HCT116 (cell line): ENCODE measurements around the gene TTC32. TPM values are rescaled to one million over a fixed set of nuclear protein-coding genes. Genes with fewer than 3 reads are reported as not detected.

Source experiments
- ATAC-seq: fragments of 200-7000 bp; cut with Tn5 transposase; 2 replicates; pipeline ENCODE4 v1.9.1; 2020; ENCODE audit warnings: mild to moderate bottlenecking, moderate library complexity
- BruUV-seq: library from RNA; stranded (reverse); fragments of 400-500 nt; replicated peaks from 2 replicates; lab custom pipeline; 2021; lab: Mats Ljungman, UMichigan
- CTCF ChIA-PET: fragments of 300-600 bp; sonication (Branson Sonifier 250); formaldehyde crosslinking; loops from one replicate; lab custom pipeline; 2021; ENCODE audit warnings: antibody characterized with exemption; lab: Charles Lee
- POLR2A ChIA-PET: fragments of 300-600, 350-600 bp; sonication (Branson Sonifier 250); formaldehyde crosslinking; loops from one replicate; lab custom pipeline; 2021; ENCODE audit warnings: antibody characterized with exemption; lab: Charles Lee
- RAD21 ChIA-PET, 2 experiments: fragments of 300-600 bp; sonication (Branson Sonifier 250); formaldehyde crosslinking; loops; one replicate each; lab custom pipeline; 2023; ENCODE audit warnings: low total read pairs in 2 of 2; ENCODE audit not compliant: uncharacterized antibody in 2 of 2, unreplicated experiment in 2 of 2, low non-redundant PET in 1 of 2; lab: Charles Lee
- DNase-seq: peaks from one replicate; pipeline ENCODE4 v3.0.0-alpha.2; 2010; ENCODE audit warnings: low read depth, low spot score
- H2AFZ ChIP-seq: fragments of 200-600 bp; shearing (Covaris generic), sonication (generic); 2 replicates; pipeline ENCODE4 v1.6.1; 2017; ENCODE audit warnings: low read depth, mixed run types, mixed read lengths, antibody characterized with exemption, low read length; ENCODE audit not compliant: poor library complexity, severe bottlenecking
- H3K27ac ChIP-seq: 2 replicates; pipeline ENCODE4 v1.5.1; 2012; ENCODE audit warnings: low read depth, low read length
- H3K27me3 ChIP-seq: fragments of 200-600 bp; sonication (generic); 2 replicates; pipeline ENCODE4 v1.6.1; 2016; ENCODE audit warnings: mixed run types, low read length, mixed read lengths; ENCODE audit not compliant: insufficient read depth
- H3K36me3 ChIP-seq, 2 experiments: fragments of 200-500 bp in 1 of 2; fragments of 200-600 bp in 1 of 2; sonication (Bioruptor generic) in 1 of 2; sonication (generic) in 1 of 2; 2 replicates each; pipeline versions ENCODE4 v1.5.1 to v1.6.1; 2014 to 2016; ENCODE audit warnings: low read length in 2 of 2, inconsistent platforms in 1 of 2, mixed read lengths in 1 of 2, mixed run types in 1 of 2; ENCODE audit not compliant: insufficient read depth in 2 of 2, control insufficient read depth in 1 of 2
- H3K4me1 ChIP-seq, 2 experiments: fragments of 200-600 bp in 1 of 2; sonication (generic) in 1 of 2; 2 replicates each; pipeline versions ENCODE4 v1.5.1 to v1.6.1; 2012 to 2017; ENCODE audit warnings: low read length in 2 of 2, inconsistent platforms in 1 of 2, mild to moderate bottlenecking in 1 of 2, mixed read lengths in 1 of 2, mixed run types in 1 of 2, moderate library complexity in 1 of 2; ENCODE audit not compliant: insufficient read depth in 2 of 2, control insufficient read depth in 1 of 2
- H3K4me2 ChIP-seq: fragments of 200-600 bp; sonication (generic); 2 replicates; pipeline ENCODE4 v1.6.1; 2017; ENCODE audit warnings: mixed run types, low read length, mixed read lengths
- H3K4me3 ChIP-seq, 2 experiments: fragments of 200-600 bp in 1 of 2; sonication (generic) in 1 of 2; replicated peaks in 1 of 2; 2 replicates each; pipeline ENCODE4 v1.5.1; 2011 to 2016; ENCODE audit warnings: low read length in 2 of 2, control low read depth in 1 of 2, low read depth in 1 of 2, mild to moderate bottlenecking in 1 of 2, mixed read lengths in 1 of 2, mixed run types in 1 of 2
- H3K79me2 ChIP-seq: fragments of 200-600 bp; sonication (generic); 2 replicates; pipeline ENCODE4 v1.6.1; 2017; ENCODE audit warnings: mild to moderate bottlenecking, mixed run types, low read length, moderate library complexity, mixed read lengths; ENCODE audit not compliant: insufficient read depth
- H3K9ac ChIP-seq: fragments of 200-600 bp; sonication (generic); 2 replicates; pipeline ENCODE4 v1.6.1; 2016; ENCODE audit warnings: low read length, mixed read lengths
- H3K9me2 ChIP-seq: fragments of 200-600 bp; sonication (generic), shearing (Covaris generic); 2 replicates; pipeline ENCODE4 v1.6.1; 2017; ENCODE audit warnings: mixed run types, mild to moderate bottlenecking, moderate library complexity; ENCODE audit not compliant: insufficient read depth
- H3K9me3 ChIP-seq, 2 experiments: fragments of 200-500 bp in 1 of 2; fragments of 200-600 bp in 1 of 2; sonication (Bioruptor generic) in 1 of 2; sonication (generic) in 1 of 2; 2 replicates each; pipeline ENCODE4 v1.6.1; 2014 to 2017; ENCODE audit warnings: low read length in 2 of 2, mixed read lengths in 2 of 2, inconsistent platforms in 1 of 2, low read depth in 1 of 2, mild to moderate bottlenecking in 1 of 2, mixed run types in 1 of 2, moderate library complexity in 1 of 2; ENCODE audit not compliant: control insufficient read depth in 1 of 2, insufficient read depth in 1 of 2
- H4K20me1 ChIP-seq: fragments of 200-600 bp; sonication (generic), shearing (Covaris generic); 2 replicates; pipeline ENCODE4 v1.6.1; 2017; ENCODE audit warnings: mixed run types, mild to moderate bottlenecking, moderate library complexity; ENCODE audit not compliant: insufficient read depth
- EGR1 ChIP-seq: IDR thresholded peaks from 2 replicates; pipeline ENCODE4 v1.6.1; 2012; ENCODE audit warnings: low read depth
- EZH2 ChIP-seq: fragments of 200-600 bp; sonication (generic); IDR thresholded peaks from 2 replicates; pipeline ENCODE4 v1.6.1; 2017; ENCODE audit warnings: antibody characterized with exemption, mixed run types
- JUND ChIP-seq: IDR thresholded peaks from 2 replicates; pipeline ENCODE4 v1.6.1; 2012
- POLR2A ChIP-seq: IDR thresholded peaks from 2 replicates; pipeline ENCODE4 v1.7.0; 2011; ENCODE audit warnings: borderline replicate concordance; ENCODE audit not compliant: insufficient read depth, insufficient read length; ENCODE audit errors: extremely low read depth
- POLR2AphosphoS5 ChIP-seq: IDR thresholded peaks from 2 replicates; pipeline ENCODE4 v1.6.1; 2011; ENCODE audit warnings: mild to moderate bottlenecking, low read depth, low read length, moderate library complexity
- RAD21 ChIP-seq: IDR thresholded peaks from 2 replicates; pipeline ENCODE4 v1.6.1; 2012; ENCODE audit warnings: low read depth, mild to moderate bottlenecking
- REST ChIP-seq: IDR thresholded peaks from 2 replicates; pipeline ENCODE4 v1.6.1; 2012; ENCODE audit warnings: low read depth
- SIN3A ChIP-seq: IDR thresholded peaks from 2 replicates; pipeline ENCODE4 v1.6.1; 2012; ENCODE audit warnings: low read depth
- ZFX ChIP-seq: fragments of 450-650 bp; IDR thresholded peaks from 2 replicates; pipeline ENCODE4 v1.6.1; 2017
- intact Hi-C: fragments of 100-400 bp; cut with micrococcal nuclease; formaldehyde crosslinking; loops from 2 replicates; pipeline ENCODE4 v1.10.0; 2022
- total RNA-seq: library from RNA; stranded (reverse); gene quantifications from one replicate; pipeline ENCODE4 v1.2.1, GENCODE V29; 2021; ENCODE audit not compliant: unreplicated experiment
- TF ChIP-seq, protein P1 (sequence below): IDR thresholded peaks from 2 replicates; pipeline ENCODE4 v1.6.1; 2012

Gene TTC32
- total RNA-seq, 1 experiment from 2014 or later: 6.3 TPM

GRCh38 chr2:19933351-19933981 is 31.7 kb upstream of the TTC32 start:
- Histone ChIP-seq H3K9me2 (no peaks in the 10 kb centered on the region), H4K20me1 (peaks cover 2% of the 10 kb centered on the region; the same call in 1 of the 2 replicates), H3K27ac (no peak overlapping the region; the same call in 1 of the 2 replicates), H3K79me2 (no peaks in the 10 kb centered on the region), H3K4me2 (peak overlapping the region; percentile 6), H3K36me3 (peaks cover 17 to 29% of the 10 kb centered on the region in 2 experiments), H3K9me3 (no peaks in the 10 kb centered on the region), H3K4me3 (no peak overlapping the region), H2AFZ (no peak overlapping the region), H3K9ac (no peak overlapping the region), H3K4me1 (peaks cover 8 to 10% of the 10 kb centered on the region in 2 experiments), H3K27me3 (no peaks in the 10 kb centered on the region)
- no peak for TF ChIP-seq POLR2A
- no peak for TF ChIP-seq EZH2
- no peak for TF ChIP-seq POLR2AphosphoS5
- no peak for TF ChIP-seq JUND
- no peak for TF ChIP-seq SIN3A
- no peak for TF ChIP-seq REST
- TF ChIP-seq RAD21: no peak
- no peak for TF ChIP-seq ZFX
- TF ChIP-seq EGR1: no peak
- TF ChIP-seq, protein P1, sequence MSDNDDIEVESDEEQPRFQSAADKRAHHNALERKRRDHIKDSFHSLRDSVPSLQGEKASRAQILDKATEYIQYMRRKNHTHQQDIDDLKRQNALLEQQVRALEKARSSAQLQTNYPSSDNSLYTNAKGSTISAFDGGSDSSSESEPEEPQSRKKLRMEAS: no peak
- no TSS peak for BruUV-seq
- ChIA-PET POLR2A (no interaction called here), RAD21 (no interaction called here), CTCF (interaction anchor here (0.9 kb wide), 2 partner anchors 82 to 291 kb away, joined by 3 read pairs; partner anchors contain the start of gene SDC1)
- ATAC-seq (no peak), DNase-seq (no peak)
- intact Hi-C loops: no loop called here
